Neural crest cell (in vitro differentiated cells): ENCODE results near the gene COPS7A. TPM values are rescaled to one million over a fixed set of nuclear protein-coding genes. Genes with fewer than 3 reads are reported as not detected.

Experiments
- DNase-seq: peaks from one replicate; pipeline ENCODE4 v3.0.0; 2021; ENCODE audit warnings: low read depth, mixed read lengths, low spot score
- H3K27ac Mint-ChIP-seq: one replicate; pipeline ENCODE4 v1.8.0; 2021; ENCODE audit warnings: mild to moderate bottlenecking, mixed read lengths; ENCODE audit not compliant: unreplicated experiment
- H3K27me3 Mint-ChIP-seq: 2 replicates; pipeline ENCODE4 v1.8.0; 2021; ENCODE audit warnings: low read depth, mild to moderate bottlenecking, mixed read lengths
- H3K36me3 Mint-ChIP-seq: 2 replicates; pipeline ENCODE4 v1.8.0; 2021; ENCODE audit warnings: low read depth, mild to moderate bottlenecking, mixed read lengths
- H3K4me1 Mint-ChIP-seq: 2 replicates; pipeline ENCODE4 v1.8.0; 2021; ENCODE audit warnings: mixed read lengths
- H3K4me3 Mint-ChIP-seq: one replicate; pipeline ENCODE4 v1.8.0; 2021; ENCODE audit warnings: mild to moderate bottlenecking, mixed read lengths
- H3K9me3 Mint-ChIP-seq: 2 replicates; pipeline ENCODE4 v1.8.0; 2021; ENCODE audit warnings: mixed read lengths
- CTCF ChIP-seq: fragments of 200-600 bp; sonication (generic); conservative IDR thresholded peaks from 2 replicates; pipeline ENCODE4 v1.5.0; 2021; ENCODE audit warnings: antibody characterized with exemption, mild to moderate bottlenecking
- total RNA-seq: library from RNA; stranded (reverse); gene quantifications from 2 replicates; pipeline ENCODE4 v1.2.1, GENCODE V29; 2021

Gene COPS7A
- total RNA-seq, 1 donor from 2014 or later = 37.7 TPM

- peak overlapping the region; percentile 82 for H3K27ac Mint-ChIP-seq
- peak overlapping the region; percentile 84 for H3K4me3 Mint-ChIP-seq
These were observed 56.0 kb downstream of the COPS7A start for GRCh38 chr12:6779708-6780432.

GRCh38 chr12:6780573-6780972 is 56.7 kb downstream of the COPS7A start:
- Mint-ChIP-seq H3K9me3 (no peaks in the 10 kb centered on the region), H3K27ac (no peak overlapping the region), H3K4me1 (peaks cover 21% of the 10 kb centered on the region), H3K27me3 (peaks cover 9% of the 10 kb centered on the region), H3K36me3 (peaks cover 4% of the 10 kb centered on the region), H3K4me3 (no peak overlapping the region)
- DNase-seq = no peak
- no peak for TF ChIP-seq CTCF

More at GRCh38 chr12:6779708-6780432, 56.0 kb downstream of the COPS7A start:
- H3K36me3 Mint-ChIP-seq = peaks cover 9% of the 10 kb centered on the region
- H3K9me3 Mint-ChIP-seq = no peaks in the 10 kb centered on the region
- DNase-seq = no peak
- H3K4me1 Mint-ChIP-seq = peaks cover 22% of the 10 kb centered on the region
- TF ChIP-seq CTCF = no peak
- peaks cover 9% of the 10 kb centered on the region for H3K27me3 Mint-ChIP-seq

Other genes starting within 250 kb of the COPS7A start
- gene MRPL51, start 230.8 kb upstream of the COPS7A start, total RNA-seq = 262 and 272 TPM in 2 replicates
- gene NCAPD2, start 229.9 kb upstream of the COPS7A start, total RNA-seq = 133 TPM in 2 replicates
- gene GAPDH, start 189.5 kb upstream of the COPS7A start, total RNA-seq = 3,867 and 3,984 TPM in 2 replicates
- 27.2 and 28.9 TPM in 2 replicates for gene IFFO1, start 168.0 kb upstream of the COPS7A start, total RNA-seq
- gene NOP2, start 155.8 kb upstream of the COPS7A start, total RNA-seq = 73.3 and 75.1 TPM in 2 replicates
- 476 and 492 TPM in 2 replicates for gene CHD4, start 116.7 kb upstream of the COPS7A start, total RNA-seq
- not detected in 2 replicates for gene LPAR5, start 88.1 kb upstream of the COPS7A start, total RNA-seq
- gene ACRBP, start 76.6 kb upstream of the COPS7A start, total RNA-seq = 1.9 and 2.4 TPM in 2 replicates
- 37.9 TPM in 2 replicates for gene ING4, start 60.9 kb upstream of the COPS7A start, total RNA-seq
- 93.2 and 94.3 TPM in 2 replicates for gene ZNF384, start 34.7 kb upstream of the COPS7A start, total RNA-seq
- 8.6 and 8.7 TPM in 2 replicates for gene PIANP, start 23.2 kb upstream of the COPS7A start, total RNA-seq
- gene MLF2, start 29.1 kb downstream of the COPS7A start, total RNA-seq = 203 and 217 TPM in 2 replicates
- 629 and 669 TPM in 2 replicates for gene PTMS, start 42.3 kb downstream of the COPS7A start, total RNA-seq
- gene LAG3, start 48.5 kb downstream of the COPS7A start, total RNA-seq = 4.7 and 4.9 TPM in 2 replicates
- gene CD4, start 65.5 kb downstream of the COPS7A start, total RNA-seq = 3.8 and 4.1 TPM in 2 replicates
- 16.4 and 17.4 TPM in 2 replicates for gene GPR162, start 97.8 kb downstream of the COPS7A start, total RNA-seq
- 47.4 and 52.7 TPM in 2 replicates for gene P3H3, start 104.4 kb downstream of the COPS7A start, total RNA-seq
- 21.2 and 22.2 TPM in 2 replicates for gene GNB3, start 116.9 kb downstream of the COPS7A start, total RNA-seq
- 67.9 and 71.7 TPM in 2 replicates for gene CDCA3, start 127.2 kb downstream of the COPS7A start, total RNA-seq
- 172 and 173 TPM in 2 replicates for gene USP5, start 128.1 kb downstream of the COPS7A start, total RNA-seq
- gene TPI1, start 143.5 kb downstream of the COPS7A start, total RNA-seq = 685 and 713 TPM in 2 replicates
- 6.2 and 7.0 TPM in 2 replicates for gene SPSB2, start 149.3 kb downstream of the COPS7A start, total RNA-seq
- 4.8 and 5.2 TPM in 2 replicates for gene LRRC23, start 180.8 kb downstream of the COPS7A start, total RNA-seq
- 67.5 and 68.4 TPM in 2 replicates for gene ENO2, start 190.5 kb downstream of the COPS7A start, total RNA-seq
- gene ATN1, start 203.9 kb downstream of the COPS7A start, total RNA-seq = 118 and 122 TPM in 2 replicates
- gene RNU7-1, start 219.8 kb downstream of the COPS7A start, total RNA-seq = not detected in 2 replicates
- 293 and 298 TPM in 2 replicates for gene C12orf57, start 220.0 kb downstream of the COPS7A start, total RNA-seq
- 0.73 and 1.1 TPM in 2 replicates for gene PTPN6, start 227.3 kb downstream of the COPS7A start, total RNA-seq
- gene PHB2, start 246.6 kb downstream of the COPS7A start, total RNA-seq = 330 and 335 TPM in 2 replicates
- 57.5 and 65.5 TPM in 2 replicates for gene EMG1, start 246.9 kb downstream of the COPS7A start, total RNA-seq